GM13976 (cell line): ENCODE results near the gene SH3BGRL.

Experiments used
- DNase-seq: peaks from one replicate; pipeline ENCODE4 v3.0.0; 2012; ENCODE audit warnings: low spot score
- in situ Hi-C: fragments of 300-500 bp; cut with MboI; formaldehyde crosslinking; loops from one replicate; pipeline ENCODE4 v1.12.0; 2022; ENCODE audit warnings: low sequenced_read_pairs, mixed read lengths, inconsistent platforms; ENCODE audit not compliant: unreplicated experiment
- TF ChIP-seq, protein P1 (sequence below): IDR thresholded peaks from 2 replicates; pipeline ENCODE4 v1.5.1; 2012; ENCODE audit warnings: borderline replicate concordance, mild to moderate bottlenecking; ENCODE audit not compliant: insufficient read depth; ENCODE audit errors: extremely low read depth, missing control alignments, control extremely low read depth

SH3BGRL gene

DNA sequence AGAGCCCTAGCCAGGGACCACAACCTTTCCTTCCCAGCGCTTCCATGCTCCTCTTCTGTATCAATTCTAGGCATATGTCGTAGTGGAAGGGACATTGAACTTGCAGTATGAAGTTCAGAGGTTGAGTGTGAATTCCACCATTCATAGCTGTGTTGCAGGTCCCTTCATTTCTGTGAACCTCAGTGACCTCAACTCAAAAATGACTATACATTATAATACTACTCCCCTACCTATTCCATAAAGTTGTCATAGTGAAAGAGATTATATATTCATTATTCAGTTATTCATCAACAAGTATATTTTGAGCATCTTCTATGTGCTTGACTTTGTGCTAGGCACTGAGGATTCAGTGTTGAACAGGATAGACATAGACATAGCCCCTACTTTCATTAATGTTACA, 28.0 kb downstream of the SH3BGRL start:
- DNase-seq: no peak
- TF ChIP-seq, protein P1, sequence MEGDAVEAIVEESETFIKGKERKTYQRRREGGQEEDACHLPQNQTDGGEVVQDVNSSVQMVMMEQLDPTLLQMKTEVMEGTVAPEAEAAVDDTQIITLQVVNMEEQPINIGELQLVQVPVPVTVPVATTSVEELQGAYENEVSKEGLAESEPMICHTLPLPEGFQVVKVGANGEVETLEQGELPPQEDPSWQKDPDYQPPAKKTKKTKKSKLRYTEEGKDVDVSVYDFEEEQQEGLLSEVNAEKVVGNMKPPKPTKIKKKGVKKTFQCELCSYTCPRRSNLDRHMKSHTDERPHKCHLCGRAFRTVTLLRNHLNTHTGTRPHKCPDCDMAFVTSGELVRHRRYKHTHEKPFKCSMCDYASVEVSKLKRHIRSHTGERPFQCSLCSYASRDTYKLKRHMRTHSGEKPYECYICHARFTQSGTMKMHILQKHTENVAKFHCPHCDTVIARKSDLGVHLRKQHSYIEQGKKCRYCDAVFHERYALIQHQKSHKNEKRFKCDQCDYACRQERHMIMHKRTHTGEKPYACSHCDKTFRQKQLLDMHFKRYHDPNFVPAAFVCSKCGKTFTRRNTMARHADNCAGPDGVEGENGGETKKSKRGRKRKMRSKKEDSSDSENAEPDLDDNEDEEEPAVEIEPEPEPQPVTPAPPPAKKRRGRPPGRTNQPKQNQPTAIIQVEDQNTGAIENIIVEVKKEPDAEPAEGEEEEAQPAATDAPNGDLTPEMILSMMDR: no peak
- in situ Hi-C loops: no loop called here

- DNase-seq: no peak
- in situ Hi-C loops: no loop called here
- TF ChIP-seq, protein P1: no peak
These were observed 29.6 kb downstream of the SH3BGRL start for GRCh38 chrX:81231476-81231875.

GRCh38 chrX:81232218-81232617, 30.3 kb downstream of the SH3BGRL start:
- DNase-seq: no peak
- in situ Hi-C loops: no loop called here
- TF ChIP-seq, protein P1: no peak

- TF ChIP-seq, protein P1: no peak
- no peak for DNase-seq
- in situ Hi-C loops: no loop called here
These were observed 35.6 kb downstream of the SH3BGRL start for GRCh38 chrX:81237516-81237915.

DNA sequence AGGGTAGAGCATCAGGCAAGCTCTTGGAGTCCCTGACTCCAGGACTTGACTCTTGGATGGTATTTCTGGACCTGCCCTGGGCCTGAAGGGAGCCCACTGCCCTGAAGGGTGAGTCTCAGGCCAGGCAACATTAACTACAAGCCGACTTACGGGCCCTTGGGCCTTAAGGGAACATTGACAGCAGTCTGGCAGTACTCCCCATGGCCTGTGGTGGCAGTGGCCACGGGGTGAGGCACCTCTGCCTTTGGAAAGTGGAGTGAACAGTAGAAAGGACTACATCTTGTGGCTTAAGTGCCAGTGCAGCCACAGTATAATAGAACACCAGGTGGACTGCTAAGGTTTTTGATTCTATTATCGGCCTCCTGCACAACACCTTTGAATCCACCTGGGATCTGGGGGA, 36.3 kb downstream of the SH3BGRL start:
- in situ Hi-C loops: no loop called here
- no peak for DNase-seq
- TF ChIP-seq, protein P1: no peak

- TF ChIP-seq, protein P1: no peak
- in situ Hi-C loops: no loop called here
- no peak for DNase-seq
These were observed 38.9 kb downstream of the SH3BGRL start for GRCh38 chrX:81240701-81241331.

GRCh38 chrX:81241753-81242152, 39.9 kb downstream of the SH3BGRL start:
- in situ Hi-C loops: no loop called here
- TF ChIP-seq, protein P1: no peak

More at GRCh38 chrX:81241753-81242152, 39.9 kb downstream of the SH3BGRL start:
- DNase-seq: no peak
